H1 (cell line): ENCODE measurements around the gene RNF126. TPM values are rescaled to one million over a fixed set of nuclear protein-coding genes. Genes with fewer than 3 reads are reported as not detected.

Source experiments
- CTCF ChIA-PET: fragments of 300-600 bp; sonication (Branson Sonifier 250); formaldehyde crosslinking; loops from one replicate; lab custom pipeline; 2021; ENCODE audit not compliant: partially characterized antibody; lab: Charles Lee
- POLR2A ChIA-PET: fragments of 300-600 bp; sonication (Branson Sonifier 250); formaldehyde crosslinking; loops from one replicate; lab custom pipeline; 2021; ENCODE audit warnings: inconsistent platforms; ENCODE audit not compliant: partially characterized antibody; lab: Charles Lee
- DNase-seq, 2 experiments: peaks; one replicate each; pipeline versions ENCODE4 v3.0.0 to v3.0.0-alpha.2; 2010 to 2022; ENCODE audit warnings: low spot score in 2 of 2, low read depth in 1 of 2, mixed read lengths in 1 of 2
- FAIRE-seq: peaks from 2 replicates; lab custom pipeline; 2011; peaks lifted over from hg19 to GRCh38; lab: Jason Lieb, UNC
- H2AFZ ChIP-seq: 2 replicates; pipeline ENCODE4 v1.8.1; 2012; ENCODE audit warnings: low read length, inconsistent platforms
- H2AK5ac ChIP-seq: 2 replicates; pipeline ENCODE4 v1.6.1; 2013; ENCODE audit warnings: low read depth, low read length
- H2BK120ac ChIP-seq: replicated peaks from 2 replicates; pipeline ENCODE3; 2013; ENCODE audit warnings: low read depth, low read length, inconsistent platforms
- H2BK12ac ChIP-seq: 2 replicates; pipeline ENCODE4 v1.6.1; 2013; ENCODE audit warnings: low read depth, low read length
- H2BK15ac ChIP-seq: 2 replicates; pipeline ENCODE4 v1.6.1; 2013; ENCODE audit warnings: low read length
- H2BK20ac ChIP-seq: 2 replicates; pipeline ENCODE4 v1.6.1; 2013; ENCODE audit warnings: low read length
- H2BK5ac ChIP-seq: 2 replicates; pipeline ENCODE4 v1.6.1; 2013; ENCODE audit warnings: low read depth, low read length
- H3K14ac ChIP-seq: 2 replicates; pipeline ENCODE4 v1.6.1; 2013; ENCODE audit warnings: inconsistent platforms; ENCODE audit not compliant: insufficient read length
- H3K18ac ChIP-seq: 2 replicates; pipeline ENCODE4 v1.6.1; 2013; ENCODE audit warnings: low read length; ENCODE audit errors: extremely low read depth
- H3K23ac ChIP-seq: 2 replicates; pipeline ENCODE4 v1.6.1; 2013; ENCODE audit warnings: inconsistent platforms; ENCODE audit not compliant: insufficient read length
- H3K23me2 ChIP-seq: 2 replicates; pipeline ENCODE4 v1.6.1; 2013; ENCODE audit warnings: low read depth, low read length
- H3K27ac ChIP-seq: 2 replicates; pipeline ENCODE4 v1.6.1; 2011; ENCODE audit warnings: low read depth, low read length, inconsistent platforms
- H3K27me3 ChIP-seq, 4 experiments: replicated peaks in 1 of 4; 1 replicate in 1 of 4; 2 replicates in 3 of 4; pipeline versions ENCODE4 v1.6.1 to v1.8.1; 2011 to 2013; ENCODE audit warnings: low read length in 3 of 4, mild to moderate bottlenecking in 3 of 4, inconsistent platforms in 2 of 4, mixed read lengths in 2 of 4, moderate library complexity in 1 of 4; ENCODE audit not compliant: control insufficient read depth in 3 of 4, insufficient read depth in 3 of 4; ENCODE audit errors: extremely low read depth in 1 of 4
- H3K36me3 ChIP-seq, 4 experiments: 2 replicates each; pipeline versions ENCODE4 v1.6.1 to v1.8.1; 2011 to 2013; ENCODE audit warnings: mild to moderate bottlenecking in 4 of 4, low read length in 3 of 4, moderate library complexity in 2 of 4, control low read depth in 1 of 4, inconsistent platforms in 1 of 4; ENCODE audit not compliant: insufficient read depth in 4 of 4, control insufficient read depth in 2 of 4
- H3K4ac ChIP-seq: replicated peaks from 2 replicates; pipeline ENCODE3; 2013; ENCODE audit warnings: low read length, low read depth, mixed read lengths, inconsistent platforms; ENCODE audit not compliant: insufficient read length
- H3K4me1 ChIP-seq, 4 experiments: replicated peaks in 1 of 4; 1 replicate in 1 of 4; 2 replicates in 3 of 4; pipeline versions ENCODE4 v1.6.1 to v1.8.1; 2011 to 2013; ENCODE audit warnings: low read length in 3 of 4, inconsistent platforms in 2 of 4, mixed read lengths in 1 of 4; ENCODE audit not compliant: insufficient read depth in 4 of 4, control insufficient read depth in 3 of 4
- H3K4me2 ChIP-seq, 2 experiments: 2 replicates each; pipeline versions ENCODE4 v1.6.1 to v1.8.1; 2011 to 2013; ENCODE audit warnings: low read depth in 2 of 2, low read length in 2 of 2, control low read depth in 1 of 2, inconsistent platforms in 1 of 2, mild to moderate bottlenecking in 1 of 2; ENCODE audit not compliant: insufficient read depth in 1 of 2
- H3K4me3 ChIP-seq, 4 experiments: fragments of 200-600, 300-600 bp in 1 of 4; sonication (generic), shearing (Covaris generic), sonication (Bioruptor Twin) in 1 of 4; 2 replicates each; pipeline versions ENCODE4 v1.5.1 to v1.8.1; 2011 to 2016; ENCODE audit warnings: low read length in 4 of 4, low read depth in 3 of 4, control low read depth in 2 of 4, inconsistent platforms in 2 of 4, mild to moderate bottlenecking in 2 of 4, mixed read lengths in 1 of 4, moderate library complexity in 1 of 4; ENCODE audit not compliant: insufficient read depth in 2 of 4; ENCODE audit errors: extremely low read depth in 1 of 4
- H3K56ac ChIP-seq: replicated peaks from 2 replicates; pipeline ENCODE3; 2013; ENCODE audit warnings: low read depth, mild to moderate bottlenecking, mixed read lengths, low read length, inconsistent platforms; ENCODE audit not compliant: insufficient read length
- H3K79me1 ChIP-seq: 2 replicates; pipeline ENCODE4 v1.6.1; 2013; ENCODE audit warnings: low read depth, low read length, control low read depth
- H3K79me2 ChIP-seq, 2 experiments: 2 replicates each; pipeline versions ENCODE4 v1.6.1 to v1.8.1; 2012 to 2013; ENCODE audit warnings: low read length in 2 of 2, mild to moderate bottlenecking in 2 of 2, inconsistent platforms in 1 of 2; ENCODE audit not compliant: insufficient read depth in 2 of 2, control insufficient read depth in 1 of 2
- H3K9ac ChIP-seq, 4 experiments: replicated peaks in 1 of 4; 1 replicate in 1 of 4; 2 replicates in 3 of 4; pipeline versions ENCODE4 v1.6.1 to v1.8.1; 2011 to 2013; ENCODE audit warnings: low read depth in 3 of 4, low read length in 3 of 4, control low read depth in 2 of 4, mild to moderate bottlenecking in 2 of 4, moderate library complexity in 2 of 4, inconsistent platforms in 1 of 4; ENCODE audit errors: extremely low read depth in 1 of 4
- H3K9me3 ChIP-seq, 2 experiments: 2 replicates each; pipeline versions ENCODE4 v1.6.1 to v1.8.1; 2012 to 2013; ENCODE audit warnings: mild to moderate bottlenecking in 2 of 2, moderate library complexity in 2 of 2, control low read depth in 1 of 2, inconsistent platforms in 1 of 2, low read depth in 1 of 2, low read length in 1 of 2, mixed read lengths in 1 of 2; ENCODE audit not compliant: insufficient read depth in 2 of 2
- H4K20me1 ChIP-seq, 2 experiments: replicated peaks in 1 of 2; 2 replicates each; pipeline versions ENCODE3 to v1.8.1; 2011 to 2013; ENCODE audit warnings: inconsistent platforms in 2 of 2, low read length in 2 of 2, mild to moderate bottlenecking in 1 of 2; ENCODE audit not compliant: insufficient read depth in 2 of 2, control insufficient read depth in 1 of 2
- H4K5ac ChIP-seq: 2 replicates; pipeline ENCODE4 v1.6.1; 2013; ENCODE audit warnings: low read length, low read depth, mixed read lengths, inconsistent platforms; ENCODE audit not compliant: insufficient read length
- H4K8ac ChIP-seq: 2 replicates; pipeline ENCODE4 v1.8.0; 2013; ENCODE audit warnings: mild to moderate bottlenecking, moderate library complexity, low read length, inconsistent platforms; ENCODE audit not compliant: insufficient read depth; ENCODE audit errors: extremely low read depth
- H4K91ac ChIP-seq: replicated peaks from 2 replicates; pipeline ENCODE3; 2013; ENCODE audit warnings: low read length, mixed read lengths, inconsistent platforms; ENCODE audit not compliant: insufficient read length
- CTBP2 ChIP-seq: IDR thresholded peaks from 2 replicates; pipeline ENCODE4 v1.7.0; 2011; ENCODE audit warnings: borderline replicate concordance, mild to moderate bottlenecking, moderate library complexity, mixed read lengths, low read length; ENCODE audit not compliant: insufficient read depth, insufficient read length
- FOSL1 ChIP-seq: IDR thresholded peaks from 2 replicates; pipeline ENCODE4 v1.6.1; 2011; ENCODE audit warnings: mild to moderate bottlenecking, low read depth, low read length, moderate library complexity; ENCODE audit not compliant: insufficient read depth
- HDAC2 ChIP-seq, 2 experiments: fragments of 300-600 bp in 1 of 2; sonication (generic) in 1 of 2; IDR thresholded peaks; 2 replicates each; pipeline ENCODE4 v1.6.1; 2011 to 2012; ENCODE audit warnings: low read depth in 2 of 2, low read length in 2 of 2, mild to moderate bottlenecking in 2 of 2, moderate library complexity in 2 of 2, borderline replicate concordance in 1 of 2, inconsistent platforms in 1 of 2
- HDAC6 ChIP-seq: IDR thresholded peaks from one replicate; pipeline ENCODE4 v1.7.1; 2012; ENCODE audit warnings: low read depth, mild to moderate bottlenecking, inconsistent platforms, low read length, moderate library complexity
- JUND ChIP-seq: IDR thresholded peaks from 2 replicates; pipeline ENCODE4 v1.6.1; 2011; ENCODE audit warnings: mild to moderate bottlenecking, improper control_type of control experiment, low read length
- KDM1A ChIP-seq: fragments of 200-600, 300-600 bp; sonication (generic); IDR thresholded peaks from 2 replicates; pipeline ENCODE4 v1.7.1; 2016; ENCODE audit warnings: mild to moderate bottlenecking, low read length, borderline replicate concordance
- KDM4A ChIP-seq: IDR thresholded peaks from one replicate; pipeline ENCODE4 v1.7.1; 2012; ENCODE audit warnings: low read depth, mild to moderate bottlenecking, moderate library complexity, low read length, inconsistent platforms; ENCODE audit not compliant: severe bottlenecking
- RFX5 ChIP-seq: IDR thresholded peaks from 2 replicates; pipeline ENCODE4 v1.6.1; 2011; ENCODE audit warnings: low read depth, low read length, improper control_type of control experiment, borderline replicate concordance
- SP2 ChIP-seq: IDR thresholded peaks from 2 replicates; pipeline ENCODE4 v1.6.1; 2012; ENCODE audit warnings: mild to moderate bottlenecking, low read length, inconsistent platforms
- TAF1 ChIP-seq: IDR thresholded peaks from 2 replicates; pipeline ENCODE4 v1.6.1; 2011; ENCODE audit warnings: mild to moderate bottlenecking, low read depth, low read length
- TEAD4 ChIP-seq: IDR thresholded peaks from 2 replicates; pipeline ENCODE4 v1.6.1; 2012; ENCODE audit warnings: low read depth, low read length, inconsistent platforms, mixed read lengths
- WGBS, 2 experiments: shearing (Covaris generic) in 1 of 2; methylation state at CpG; one replicate each; pipeline versions ENCODE4 v1.1.6 to v1.1.7; 2013 to 2015; ENCODE audit warnings: low lambda C conversion rate in 2 of 2, mixed read lengths in 2 of 2, inconsistent platforms in 1 of 2, low coverage in 1 of 2, missing lambda C conversion rate in 1 of 2; ENCODE audit not compliant: insufficient replicate concordance in 2 of 2, insufficient coverage in 1 of 2, insufficient read length in 1 of 2; ENCODE audit errors: extremely low coverage in 1 of 2, missing lambda C conversion rate in 1 of 2; 5-methylcytosine and 5-hydroxymethylcytosine counted together
- polyA plus RNA-seq, 7 experiments: library from polyadenylated mRNA; depleted of rRNA in 3 of 7; stranded (reverse) in 5 of 7; unstranded in 2 of 7; fragments of >200 nt in 5 of 7; fragments of 200-250 nt in 2 of 7; gene quantifications; 1 replicate in 5 of 7; 2 replicates in 1 of 7; 4 replicates in 1 of 7; pipeline versions ENCODE4 v1.2.1 to v1.2.3, GENCODE V29; 2011 to 2013; ENCODE audit warnings: missing spikeins in 2 of 7, mixed read lengths in 2 of 7
- total RNA-seq: library from RNA; stranded (reverse); fragmentation: NEBNext Ultra II Directional; extraction: Animal tissue kit (Norgen Biotek cat#: 25700); gene quantifications from 2 replicates; pipeline ENCODE4 v1.2.1, GENCODE V29; 2021
- TF ChIP-seq, protein P1 (sequence below): IDR thresholded peaks from 2 replicates; pipeline ENCODE4 v1.6.1; 2012; ENCODE audit warnings: inconsistent platforms

The RNF126 gene
- total and polyA plus RNA-seq, 2 of the 8 experiments (the other 6 are each of a cell fraction or from before 2014, with no cell fraction given): 21.8 to 68.0 TPM

DNA sequence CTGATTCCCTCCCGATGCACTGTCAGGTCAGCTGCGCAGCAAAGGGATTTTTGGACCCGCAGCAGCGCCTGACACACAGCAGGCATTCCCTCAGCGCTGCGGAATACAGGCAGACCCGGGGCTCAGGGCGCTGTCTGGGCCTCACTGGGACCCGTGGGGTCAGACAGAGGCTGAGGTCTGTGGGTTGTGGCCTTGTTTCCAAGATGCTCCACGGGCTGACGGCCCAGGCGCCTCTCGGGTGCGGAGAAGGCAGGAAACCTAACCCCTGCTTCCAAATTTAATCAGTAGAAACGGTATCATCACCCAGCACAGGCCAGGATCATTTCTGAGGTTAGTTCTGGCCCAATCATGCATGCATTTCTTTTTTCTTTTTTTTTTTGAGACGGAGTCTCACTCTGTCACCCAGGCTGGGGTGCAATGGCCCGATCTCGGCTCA lies 686 bp upstream of the RNF126 start:
- no peak overlapping the region for H3K23ac ChIP-seq
- H3K18ac ChIP-seq: no peak overlapping the region
- H3K4me2 ChIP-seq: peak overlapping the region; percentile 65 to 80
- no peak overlapping the region for H4K5ac ChIP-seq
- WGBS, 2 experiments: 77% methylated on average over 15 of the region's 18 CpGs; no CpG with 5 or more reads in 1 of the 2 experiments
- POLR2A ChIA-PET: interaction anchor here (0.8 to 1.6 kb wide), 11 partner anchors 12 to 134 kb away, joined by 3 to 10 read pairs (median 4); no protein-coding TSS in a partner anchor
- peaks cover 0 to 12% (median 6%) of the 10 kb centered on the region in 4 experiments; a peak in 5 of 7 replicates for H3K4me1 ChIP-seq
- no peak overlapping the region for H2BK20ac ChIP-seq
- DNase-seq (no peak), FAIRE-seq (no peak)
- peak overlapping the region; percentile 60; the same call in 1 of the 2 replicates for H2AK5ac ChIP-seq
- no peaks in the 10 kb centered on the region; the same call in 1 of the 2 replicates for H3K79me1 ChIP-seq
- peak overlapping the region; percentile 61; the same call in 1 of the 2 replicates for H2BK5ac ChIP-seq
- H3K4me3 ChIP-seq: peak overlapping the region in 3 of 4 experiments; percentile 3 to 99 (median 34); a peak in 5 of 8 replicates
- no peak overlapping the region for H3K27ac ChIP-seq
- peaks cover 5 to 6% of the 10 kb centered on the region in 2 experiments; a peak in 2 of 4 replicates for H3K9me3 ChIP-seq
- no peak overlapping the region for H2BK120ac ChIP-seq
- no peak overlapping the region for H3K9ac ChIP-seq
- H3K27me3 ChIP-seq: peaks cover 0 to 6% (median 2%) of the 10 kb centered on the region in 4 experiments; a peak in 1 of 7 replicates
- 0 out of 2 replicates have a peak overlapping the region, but pooled peaks have one; percentile 93 for H4K8ac ChIP-seq
- H3K36me3 ChIP-seq: no peaks in the 10 kb centered on the region
- H3K23me2 ChIP-seq: peaks cover 3% of the 10 kb centered on the region; the same call in 1 of the 2 replicates
- peaks cover 41 to 42% of the 10 kb centered on the region in 2 experiments for H3K79me2 ChIP-seq
- peak overlapping the region; percentile 19; the same call in 1 of the 2 replicates for H2BK15ac ChIP-seq
- peak overlapping the region; percentile 1; the same call in 1 of the 2 replicates for H2AFZ ChIP-seq
- no peak overlapping the region for H3K14ac ChIP-seq
- TF ChIP-seq CTBP2 (no peak), SP2 (no peak), HDAC6 (no peak), JUND (no peak), HDAC2 (IDR thresholded peaks at IDR 0.05; ENCODE audit: borderline replicate concordance in 1 of 2, low read depth in 2 of 2, low read length in 2 of 2) (no peak), KDM4A (no peak), KDM1A (no peak), TAF1 (no peak), RFX5 (no peak), TEAD4 (no peak), FOSL1 (no peak)
- TF ChIP-seq, protein P1, sequence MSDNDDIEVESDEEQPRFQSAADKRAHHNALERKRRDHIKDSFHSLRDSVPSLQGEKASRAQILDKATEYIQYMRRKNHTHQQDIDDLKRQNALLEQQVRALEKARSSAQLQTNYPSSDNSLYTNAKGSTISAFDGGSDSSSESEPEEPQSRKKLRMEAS: no peak
- peak overlapping the region; percentile 55 for H4K91ac ChIP-seq
- 0 out of 2 replicates have a peak overlapping the region, but pooled peaks have one; percentile 1 for H2BK12ac ChIP-seq
- CTCF ChIA-PET: interaction anchor here (0.7 to 1.2 kb wide), 5 partner anchors 45 to 78 kb away, joined by 3 to 5 read pairs (median 3); partner anchors contain the start of gene PALM
- no peak overlapping the region for H3K4ac ChIP-seq
- no peak overlapping the region for H3K56ac ChIP-seq
- peaks cover 25 to 27% of the 10 kb centered on the region in 2 experiments for H4K20me1 ChIP-seq
